SK-N-SH treated with all-trans-retinoic acid at 6 μM for 48 hours (cell line): ENCODE measurements around the gene STARD9.

Experiments used
- ATAC-seq: fragments of 200-7000 bp; cut with Tn5 transposase; 3 replicates; pipeline ENCODE4 v1.9.1; 2020; ENCODE audit warnings: mild to moderate bottlenecking, moderate library complexity
- ARNTL ChIP-seq: fragments of 450-650 bp; formaldehyde crosslinking; IDR thresholded peaks from 2 replicates; pipeline ENCODE4 v1.5.0; 2020; ENCODE audit warnings: low read depth, mild to moderate bottlenecking, moderate library complexity, borderline replicate concordance
- BACH2 ChIP-seq: fragments of 250-450 bp; sonication (Bioruptor Pico); IDR thresholded peaks from 2 replicates; pipeline ENCODE4 v1.9.0; 2021; ENCODE audit warnings: mild to moderate bottlenecking, borderline replicate concordance
- CREB5 ChIP-seq: fragments of 250-450 bp; sonication (Bioruptor Pico); IDR thresholded peaks from 2 replicates; pipeline ENCODE4 v1.5.1; 2020; ENCODE audit warnings: low read depth, mild to moderate bottlenecking, moderate library complexity
- CSDC2 ChIP-seq: fragments of 250-450 bp; sonication (Bioruptor Pico); IDR thresholded peaks from 2 replicates; pipeline ENCODE4 v1.5.0; 2020; ENCODE audit warnings: mild to moderate bottlenecking, moderate library complexity
- CSRNP3 ChIP-seq: fragments of 250-450 bp; sonication (Bioruptor Pico); IDR thresholded peaks from 2 replicates; pipeline ENCODE4 v1.5.1; 2021; ENCODE audit warnings: mild to moderate bottlenecking, moderate library complexity
- GLIS3 ChIP-seq: fragments of 250-450 bp; sonication (Bioruptor Pico); IDR thresholded peaks from 2 replicates; pipeline ENCODE4 v1.5.0; 2020; ENCODE audit warnings: mild to moderate bottlenecking, moderate library complexity
- ISL1 ChIP-seq: fragments of 250-450 bp; sonication (Bioruptor Pico); IDR thresholded peaks from 2 replicates; pipeline ENCODE4 v2.1.2; 2022; ENCODE audit warnings: mild to moderate bottlenecking, moderate library complexity
- OSR1 ChIP-seq: fragments of 250-450 bp; sonication (Bioruptor Pico); IDR thresholded peaks from 2 replicates; pipeline ENCODE4 v1.8.0; 2022; ENCODE audit warnings: moderate library complexity, mild to moderate bottlenecking, inconsistent platforms
- POU6F1 ChIP-seq: fragments of 250-450 bp; sonication (Bioruptor Pico); IDR thresholded peaks from 2 replicates; pipeline ENCODE4 v1.8.0; 2021; ENCODE audit warnings: low read depth, mild to moderate bottlenecking, moderate library complexity, borderline replicate concordance
- PPARA ChIP-seq: fragments of 250-450 bp; sonication (Bioruptor Pico); IDR thresholded peaks from 2 replicates; pipeline ENCODE4 v1.5.0; 2020; ENCODE audit warnings: mild to moderate bottlenecking, borderline replicate concordance
- RARB ChIP-seq: fragments of 250-450 bp; sonication (Bioruptor Pico); IDR thresholded peaks from 2 replicates; pipeline ENCODE4 v1.8.0; 2021; ENCODE audit warnings: mild to moderate bottlenecking, moderate library complexity
- SNAI2 ChIP-seq: fragments of 250-450 bp; sonication (Bioruptor Pico); IDR thresholded peaks from 2 replicates; pipeline ENCODE4 v1.5.0; 2020; ENCODE audit warnings: mild to moderate bottlenecking, moderate library complexity
- TCF4 ChIP-seq: fragments of 250-450 bp; sonication (Bioruptor Pico); IDR thresholded peaks from 2 replicates; pipeline ENCODE4 v1.8.0; 2021; ENCODE audit warnings: mild to moderate bottlenecking, moderate library complexity, borderline replicate concordance
- TOX ChIP-seq: fragments of 250-450 bp; sonication (Bioruptor Pico); IDR thresholded peaks from 2 replicates; pipeline ENCODE4 v1.8.0; 2021; ENCODE audit warnings: mild to moderate bottlenecking, moderate library complexity, borderline replicate concordance
- TSHZ2 ChIP-seq: fragments of 250-450 bp; sonication (Bioruptor Pico); IDR thresholded peaks from 2 replicates; pipeline ENCODE4 v1.5.0; 2020; ENCODE audit warnings: mild to moderate bottlenecking, moderate library complexity
- ZFP3 ChIP-seq: fragments of 250-450 bp; sonication (Bioruptor Pico); IDR thresholded peaks from 2 replicates; pipeline ENCODE4 v1.5.0; 2020; ENCODE audit warnings: mild to moderate bottlenecking, moderate library complexity
- ZFP30 ChIP-seq: fragments of 450-650 bp; formaldehyde crosslinking; IDR thresholded peaks from 2 replicates; pipeline ENCODE4 v1.5.0; 2022; ENCODE audit warnings: mild to moderate bottlenecking, moderate library complexity
- ZNF565 ChIP-seq: fragments of 450-650 bp; formaldehyde crosslinking; conservative IDR thresholded peaks from 2 replicates; pipeline ENCODE4 v1.5.0; 2020; ENCODE audit warnings: low read depth, mild to moderate bottlenecking, moderate library complexity
- ZNF70 ChIP-seq: fragments of 450-650 bp; formaldehyde crosslinking; IDR thresholded peaks from 2 replicates; pipeline ENCODE4 v1.5.0; 2020; ENCODE audit warnings: mild to moderate bottlenecking, moderate library complexity
- ZNF8 ChIP-seq: fragments of 450-650 bp; formaldehyde crosslinking; IDR thresholded peaks from 2 replicates; pipeline ENCODE4 v1.5.0; 2020; ENCODE audit warnings: mild to moderate bottlenecking, moderate library complexity

The STARD9 gene

GRCh38 chr15:42628761-42629160 is 53.4 kb downstream of the STARD9 start (continued):
- TF ChIP-seq CSRNP3 (no peak), GLIS3 (CRISPR knock-in tag) (no peak), TOX (CRISPR knock-in tag) (no peak), ARNTL (no peak), ZNF8 (CRISPR knock-in tag) (no peak), CSDC2 (CRISPR knock-in tag) (no peak), ZFP3 (no peak)

GRCh38 chr15:42632105-42632675 is 56.8 kb downstream of the STARD9 start:
- ATAC-seq, result no peak
- TF ChIP-seq OSR1, result no peak
- no peak for TF ChIP-seq TOX (CRISPR knock-in tag)
- TF ChIP-seq ZNF70, result no peak
- TF ChIP-seq POU6F1 (CRISPR knock-in tag), result no peak

GRCh38 chr15:42640109-42640508 is 64.7 kb downstream of the STARD9 start:
- ATAC-seq, result no peak
- TF ChIP-seq ZNF70, result no peak
- no peak for TF ChIP-seq CSRNP3
- TF ChIP-seq ZNF565, result no peak
- TF ChIP-seq ARNTL, result no peak
- TF ChIP-seq CREB5 (CRISPR knock-in tag), result no peak
- no peak for TF ChIP-seq SNAI2 (CRISPR knock-in tag)
- TF ChIP-seq BACH2 (CRISPR knock-in tag), result no peak
- no peak for TF ChIP-seq PPARA (CRISPR knock-in tag)
- no peak for TF ChIP-seq ISL1
- no peak for TF ChIP-seq ZFP3
- no peak for TF ChIP-seq TSHZ2 (CRISPR knock-in tag)
- TF ChIP-seq POU6F1 (CRISPR knock-in tag), result no peak
- TF ChIP-seq GLIS3 (CRISPR knock-in tag), result no peak
- TF ChIP-seq OSR1, result no peak
- TF ChIP-seq CSDC2 (CRISPR knock-in tag), result no peak
- no peak for TF ChIP-seq ZFP30 (CRISPR knock-in tag)
- TF ChIP-seq RARB (CRISPR knock-in tag), result no peak
- TF ChIP-seq TCF4, result no peak
- TF ChIP-seq, all 23 proteins: peak for 0
